A549 treated with AZD9567 at 1 μM for 4 hours (cell line): ENCODE measurements around the gene PROC. TPM values are rescaled to one million over a fixed set of nuclear protein-coding genes. Genes with fewer than 3 reads are reported as not detected.

Experiments
- total RNA-seq: library from RNA; stranded (reverse); fragments of 200-300 nt; extraction: Qiagen RNA extraction; gene quantifications from 5 replicates; pipeline ENCODE4 v1.2.3, GENCODE V29; 2022; ENCODE audit not compliant: insufficient read depth

Gene PROC
- 2.9 to 3.9 TPM (median 3.5 TPM) in 4 of 5 replicates, not detected in the other for total RNA-seq

GRCh38 chr2:127418300-127419111 lies at the start of gene PROC:
Gene PROC (plus strand): TSS chr2:127418427. CDS start chr2:127419943, 1,516 bp downstream.

GRCh38 chr2:127387655-127388422 lies 30.4 kb upstream of the PROC start, which contains the start of gene MAP3K2:
Gene MAP3K2 (minus strand): TSS chr2:127387975. CDS start chr2:127343129, 44,846 bp downstream.

Other genes with a start within 250 kb of the PROC start
- 1.8 to 3.8 TPM (median 2.8 TPM) in 5 replicates for gene CYP27C1, start 198.1 kb upstream of the PROC start, total RNA-seq
- gene ERCC3, start 124.3 kb upstream of the PROC start, total RNA-seq: 41.0 to 48.8 TPM (median 43.8 TPM) in 5 replicates
- gene MAP3K2, start 30.5 kb upstream of the PROC start, total RNA-seq: 10.4 to 21.0 TPM (median 19.4 TPM) in 5 replicates
- gene IWS1, start 108.1 kb downstream of the PROC start, total RNA-seq: 32.2 to 37.2 TPM (median 35.9 TPM) in 5 replicates
- gene MYO7B, start 117.3 kb downstream of the PROC start, total RNA-seq: 0.10 to 0.13 TPM (median 0.11 TPM) in 4 of 5 replicates, not detected in the other
- 0.06 TPM in 3 of 5 replicates, not detected in the others for gene GPR17, start 227.7 kb downstream of the PROC start, total RNA-seq